ENCODE results near the gene SEL1L3. TPM values are rescaled to one million over a fixed set of nuclear protein-coding genes. Genes with fewer than 3 reads are reported as not detected.

SEL1L3 gene
- total RNA-seq, 2 donors from 2014 or later: 14.9 to 24.5 TPM

DNA sequence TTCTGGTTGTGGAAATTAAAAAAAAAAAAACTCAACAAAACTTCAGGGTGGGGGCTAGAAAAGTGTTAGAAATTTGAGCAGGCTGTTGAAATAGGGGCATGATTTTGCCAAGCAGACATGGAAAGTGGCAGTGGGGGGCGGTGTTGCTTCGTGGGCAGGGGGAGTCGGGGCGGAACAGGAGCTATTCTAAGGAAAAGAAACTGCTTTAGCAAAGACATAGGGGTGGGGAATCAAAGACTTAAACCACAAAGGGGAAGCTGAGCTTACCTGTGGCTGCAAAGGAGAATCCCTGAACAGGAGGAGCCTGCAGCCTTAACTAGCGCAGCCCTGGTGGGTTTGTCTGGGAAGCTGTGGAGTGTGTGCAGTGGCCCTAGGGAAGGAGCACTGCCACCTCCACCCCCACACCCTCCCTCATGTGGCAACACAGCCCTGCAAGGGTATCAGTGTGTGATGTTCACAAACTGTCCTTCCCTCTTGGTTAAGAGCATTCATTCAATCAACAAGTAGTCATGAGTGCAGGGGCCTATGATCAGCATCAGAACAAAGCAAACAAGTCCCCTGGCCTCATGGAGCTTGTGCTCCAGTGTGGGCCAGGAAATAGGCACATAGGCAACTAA lies 20.5 kb downstream of the SEL1L3 start:
- H3K36me3 ChIP-seq (ENCODE audit: control insufficient read depth, insufficient read depth, low read length): no peaks in the 10 kb centered on the region
- H3K27me3 ChIP-seq (ENCODE audit: control insufficient read depth, insufficient read depth, low read length, poor library complexity, severe bottlenecking): no peaks in the 10 kb centered on the region
- H3K4me3 ChIP-seq (ENCODE audit: low read length): no peak overlapping the region
- DNase-seq: peak; percentile 75
- H3K4me1 Mint-ChIP-seq: no peaks in the 10 kb centered on the region
- no peak overlapping the region for H3K27ac ChIP-seq (ENCODE audit: low read depth, low read length)
- H3K9me3 ChIP-seq (ENCODE audit: control insufficient read depth, low read length): no peaks in the 10 kb centered on the region
- no peaks in the 10 kb centered on the region for H3K9me3 Mint-ChIP-seq
- 60 to 67% methylated on average over 2 to 5 of the region's 5 CpGs for WGBS, 2 experiments (ENCODE audit: insufficient coverage in 1 of 2, insufficient read length in 1 of 2)
- no peak overlapping the region for H3K9ac ChIP-seq (ENCODE audit: extremely low read depth, low read length, poor library complexity, severe bottlenecking)
- TF ChIP-seq, protein P1, sequence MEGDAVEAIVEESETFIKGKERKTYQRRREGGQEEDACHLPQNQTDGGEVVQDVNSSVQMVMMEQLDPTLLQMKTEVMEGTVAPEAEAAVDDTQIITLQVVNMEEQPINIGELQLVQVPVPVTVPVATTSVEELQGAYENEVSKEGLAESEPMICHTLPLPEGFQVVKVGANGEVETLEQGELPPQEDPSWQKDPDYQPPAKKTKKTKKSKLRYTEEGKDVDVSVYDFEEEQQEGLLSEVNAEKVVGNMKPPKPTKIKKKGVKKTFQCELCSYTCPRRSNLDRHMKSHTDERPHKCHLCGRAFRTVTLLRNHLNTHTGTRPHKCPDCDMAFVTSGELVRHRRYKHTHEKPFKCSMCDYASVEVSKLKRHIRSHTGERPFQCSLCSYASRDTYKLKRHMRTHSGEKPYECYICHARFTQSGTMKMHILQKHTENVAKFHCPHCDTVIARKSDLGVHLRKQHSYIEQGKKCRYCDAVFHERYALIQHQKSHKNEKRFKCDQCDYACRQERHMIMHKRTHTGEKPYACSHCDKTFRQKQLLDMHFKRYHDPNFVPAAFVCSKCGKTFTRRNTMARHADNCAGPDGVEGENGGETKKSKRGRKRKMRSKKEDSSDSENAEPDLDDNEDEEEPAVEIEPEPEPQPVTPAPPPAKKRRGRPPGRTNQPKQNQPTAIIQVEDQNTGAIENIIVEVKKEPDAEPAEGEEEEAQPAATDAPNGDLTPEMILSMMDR (conservative IDR thresholded peaks at IDR 0.05): peak; percentile 60
- no peak overlapping the region for H3K4me3 Mint-ChIP-seq
- H3K36me3 Mint-ChIP-seq (ENCODE audit: low read depth): no peaks in the 10 kb centered on the region
- H3K27me3 Mint-ChIP-seq (ENCODE audit: insufficient read depth): no peaks in the 10 kb centered on the region
- no peak overlapping the region for H3K27ac Mint-ChIP-seq
- H3K4me1 ChIP-seq (ENCODE audit: control insufficient read depth, insufficient read depth, low read length): no peaks in the 10 kb centered on the region

DNA sequence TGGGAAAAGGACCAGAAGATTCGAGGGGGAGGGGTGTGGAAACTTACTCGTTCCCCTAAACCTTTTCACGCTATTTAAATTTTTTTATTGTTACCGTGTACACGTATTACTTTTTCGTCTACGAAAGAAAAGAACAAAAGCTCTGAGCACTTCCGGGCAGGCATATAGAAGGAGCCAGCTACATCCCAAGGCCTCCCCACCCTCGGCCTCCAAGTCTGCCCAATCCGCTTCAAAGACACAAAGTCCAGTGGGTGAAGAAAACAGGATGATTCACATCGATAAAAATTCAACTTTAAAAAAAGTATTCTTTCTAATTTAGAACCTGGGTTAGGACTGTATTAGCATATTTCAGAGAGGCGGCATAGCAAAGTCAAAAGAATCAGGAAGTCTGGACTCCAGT lies 23.1 kb downstream of the SEL1L3 start:
- no peaks in the 10 kb centered on the region for H3K36me3 Mint-ChIP-seq (ENCODE audit: low read depth)
- H3K9me3 Mint-ChIP-seq: no peaks in the 10 kb centered on the region
- 89 to 93% methylated on average over 12 of the region's 12 CpGs for WGBS, 2 experiments (ENCODE audit: insufficient coverage in 1 of 2, insufficient read length in 1 of 2)

DNA sequence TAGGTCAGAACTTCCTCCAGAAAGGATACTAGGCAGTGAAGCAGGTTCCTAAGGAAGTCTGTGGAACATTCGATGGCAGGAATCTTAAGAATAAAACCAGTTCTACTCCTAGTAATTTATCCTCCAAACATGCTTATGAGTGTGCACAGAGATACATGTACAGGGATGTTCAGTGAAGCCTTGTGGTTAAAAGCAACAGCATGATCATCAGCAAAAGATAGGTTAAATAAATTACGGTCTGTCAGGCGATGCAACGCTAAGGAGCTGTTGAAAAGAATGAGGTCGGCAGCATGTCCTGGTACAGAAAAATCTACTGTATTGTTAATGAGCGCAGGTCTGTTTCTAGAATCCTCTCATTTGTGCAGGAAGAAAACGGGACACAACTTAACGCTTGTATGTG lies 23.6 kb downstream of the SEL1L3 start:
- TF ChIP-seq, protein P1 (conservative IDR thresholded peaks at IDR 0.05): no peak
- no peaks in the 10 kb centered on the region for H3K27me3 ChIP-seq (ENCODE audit: control insufficient read depth, insufficient read depth, low read length, poor library complexity, severe bottlenecking)
- H3K27ac ChIP-seq (ENCODE audit: low read depth, low read length): no peak overlapping the region

More for the DNA sequence above, 23.1 kb downstream of the SEL1L3 start:
- H3K9ac ChIP-seq (ENCODE audit: extremely low read depth, low read length, poor library complexity, severe bottlenecking): no peak overlapping the region
- H3K4me1 ChIP-seq (ENCODE audit: control insufficient read depth, insufficient read depth, low read length): no peaks in the 10 kb centered on the region
- TF ChIP-seq, protein P1 (conservative IDR thresholded peaks at IDR 0.05): no peak
- H3K27me3 Mint-ChIP-seq (ENCODE audit: insufficient read depth): no peaks in the 10 kb centered on the region
- no peaks in the 10 kb centered on the region for H3K9me3 ChIP-seq (ENCODE audit: control insufficient read depth, low read length)
- H3K27me3 ChIP-seq (ENCODE audit: control insufficient read depth, insufficient read depth, low read length, poor library complexity, severe bottlenecking): no peaks in the 10 kb centered on the region
- no peak overlapping the region for H3K4me3 Mint-ChIP-seq
- H3K36me3 ChIP-seq (ENCODE audit: control insufficient read depth, insufficient read depth, low read length): no peaks in the 10 kb centered on the region
- no peaks in the 10 kb centered on the region for H3K4me1 Mint-ChIP-seq
- no peak overlapping the region for H3K4me3 ChIP-seq (ENCODE audit: low read length)
- H3K27ac ChIP-seq (ENCODE audit: low read depth, low read length): no peak overlapping the region
- no peak overlapping the region for H3K27ac Mint-ChIP-seq
- no peak for DNase-seq

More for the DNA sequence above, 23.6 kb downstream of the SEL1L3 start:
- DNase-seq: no peak
- no peak overlapping the region for H3K4me3 Mint-ChIP-seq
- no peaks in the 10 kb centered on the region for H3K4me1 Mint-ChIP-seq
- no peak overlapping the region for H3K27ac Mint-ChIP-seq
- no peak overlapping the region for H3K9ac ChIP-seq (ENCODE audit: extremely low read depth, low read length, poor library complexity, severe bottlenecking)
- no peaks in the 10 kb centered on the region for H3K36me3 Mint-ChIP-seq (ENCODE audit: low read depth)
- H3K27me3 Mint-ChIP-seq (ENCODE audit: insufficient read depth): no peaks in the 10 kb centered on the region
- WGBS, 2 experiments (ENCODE audit: insufficient coverage in 1 of 2, insufficient read length in 1 of 2): 91 to 97% methylated on average over 7 to 8 of the region's 8 CpGs
- no peaks in the 10 kb centered on the region for H3K9me3 ChIP-seq (ENCODE audit: control insufficient read depth, low read length)
- H3K36me3 ChIP-seq (ENCODE audit: control insufficient read depth, insufficient read depth, low read length): no peaks in the 10 kb centered on the region
- no peak overlapping the region for H3K4me3 ChIP-seq (ENCODE audit: low read length)
- no peaks in the 10 kb centered on the region for H3K9me3 Mint-ChIP-seq
- no peaks in the 10 kb centered on the region for H3K4me1 ChIP-seq (ENCODE audit: control insufficient read depth, insufficient read depth, low read length)

All from endodermal cell (in vitro differentiated cells).